Activated CD4-positive, alpha-beta T cell treated with anti-CD3 and anti-CD28 coated beads, Interleukin-2, amount 50 U/mL, for 48 hours (primary cell): Measurements from ENCODE around the gene PLET1.
A peak's percentile ranks its signal among the peaks of the same experiment; 100 is the strongest.

Experiments
- DNase-seq, 2 experiments: peaks; one replicate each; pipeline ENCODE4 v3.0.0-alpha.2; 2020

Gene PLET1

DNA sequence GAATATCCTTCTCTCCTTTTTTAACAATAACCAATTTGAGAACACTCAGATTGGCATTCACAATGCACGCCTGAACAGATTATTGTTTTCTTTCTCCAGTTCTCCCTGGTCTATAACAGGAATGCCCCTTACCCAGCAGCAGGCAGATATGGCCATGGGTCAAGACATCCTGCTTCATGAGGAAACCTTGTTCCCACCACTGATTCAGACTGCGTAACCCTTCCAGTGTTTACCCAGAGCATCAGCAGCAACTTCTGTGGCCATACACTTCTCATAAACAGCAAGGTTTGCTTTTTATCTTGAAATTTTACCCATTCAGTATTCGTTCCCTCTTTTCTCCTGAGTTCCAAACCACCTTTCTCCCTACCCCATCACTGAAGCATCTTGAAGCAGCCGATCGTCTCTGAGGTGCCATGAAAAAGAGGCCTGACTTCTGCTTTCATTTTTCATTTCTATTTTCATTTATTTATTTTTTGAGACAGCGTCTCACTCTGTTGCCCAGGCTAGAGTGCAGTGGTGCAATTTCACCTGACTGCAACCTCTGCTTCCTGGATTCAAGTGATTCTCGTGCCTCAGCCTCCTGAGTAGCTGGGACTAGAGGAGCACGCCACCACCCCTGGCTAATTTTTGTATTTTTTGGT lies 24.8 kb downstream of the PLET1 start:
- no peak for DNase-seq

DNA sequence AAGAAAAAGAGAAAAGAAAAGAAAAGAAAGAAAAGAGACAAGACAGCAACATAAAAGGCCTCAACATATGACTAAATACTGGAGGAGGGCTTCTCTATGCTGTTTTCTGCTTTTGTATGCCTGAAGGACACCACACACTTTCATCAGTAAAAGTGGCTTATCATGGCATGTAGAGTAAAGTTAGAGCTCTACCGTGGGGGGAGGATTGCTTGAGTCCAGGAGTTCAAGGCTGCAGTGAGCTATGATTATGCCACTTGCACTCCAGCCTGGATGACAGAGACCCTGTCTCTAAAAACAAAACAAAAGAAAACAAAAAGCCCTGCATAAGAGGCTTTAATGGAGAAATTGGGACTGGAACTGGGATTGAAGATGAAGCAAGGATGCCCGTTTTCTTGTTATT lies 28.7 kb downstream of the PLET1 start:
- no peak for DNase-seq

DNA sequence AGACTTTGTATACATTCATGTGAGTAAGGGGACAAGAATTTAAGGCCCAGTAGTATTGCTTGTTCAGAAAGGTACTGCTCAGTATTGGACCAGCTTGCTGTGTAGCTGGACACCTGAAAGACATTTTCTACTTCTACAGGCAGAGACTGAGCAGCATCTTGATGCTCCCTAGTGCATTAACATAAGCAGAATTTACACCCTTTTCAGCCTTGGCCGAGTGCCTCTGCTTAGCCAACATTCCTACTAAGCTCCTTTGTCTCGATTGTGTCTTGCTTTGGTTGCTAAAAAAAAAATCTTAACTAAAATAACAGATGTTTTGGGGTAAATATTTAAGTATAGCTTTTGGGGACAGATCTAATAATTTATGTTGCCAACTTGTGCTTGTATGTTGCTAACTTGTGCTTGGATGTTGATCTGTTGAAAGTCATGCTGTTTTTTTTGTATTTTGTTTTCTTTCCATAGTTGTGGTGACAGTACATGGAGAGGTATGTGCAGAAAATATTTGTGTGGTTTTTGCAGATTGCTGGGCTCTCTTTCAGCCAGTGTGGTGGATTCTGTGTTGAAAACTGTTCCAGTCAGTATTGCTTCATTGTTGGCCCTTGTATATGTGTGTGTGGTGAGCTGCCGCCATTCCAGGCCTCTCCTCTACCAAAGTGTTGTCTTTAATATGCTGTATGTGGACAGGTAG lies 30.8 kb downstream of the PLET1 start:
- no peak for DNase-seq

DNA sequence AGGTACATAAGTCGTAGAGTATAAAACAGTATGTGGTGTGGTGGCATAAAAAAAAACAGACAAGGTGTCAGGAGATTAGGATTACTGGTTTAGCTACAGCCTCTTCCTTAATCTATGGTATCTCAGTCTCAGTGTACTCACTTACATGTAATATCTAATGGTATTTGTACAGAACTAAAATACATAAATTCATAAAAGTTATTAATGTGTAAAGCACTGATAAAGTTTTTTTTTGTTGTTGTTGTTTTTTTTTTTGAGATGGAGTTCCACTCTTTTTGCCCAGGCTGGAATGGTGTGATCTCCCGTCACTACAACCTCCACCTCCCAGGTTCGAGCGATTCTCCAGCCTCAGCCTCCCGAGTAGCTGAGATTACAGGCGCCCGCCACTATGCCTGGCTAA lies 31.5 kb downstream of the PLET1 start:
- no peak for DNase-seq

DNA sequence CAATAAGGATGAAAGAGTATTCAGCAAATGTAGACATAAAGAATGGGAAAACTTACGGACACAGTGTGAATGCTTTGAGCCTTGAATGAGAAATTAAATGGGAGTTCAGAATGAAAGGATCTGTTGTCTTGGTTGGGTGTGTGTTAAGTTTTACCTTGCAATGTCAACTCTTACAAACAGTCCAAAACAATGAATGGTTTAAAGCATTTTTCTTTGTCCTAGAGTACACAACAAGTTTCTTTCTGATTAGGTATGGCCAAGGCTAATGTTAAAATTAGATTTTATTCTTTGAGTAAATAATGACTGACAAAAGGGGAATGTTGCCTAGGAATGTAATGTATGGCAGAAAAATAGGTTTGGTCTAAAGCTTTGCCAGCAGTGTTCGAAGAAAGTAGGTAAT lies 32.0 kb downstream of the PLET1 start:
- DNase-seq: no peak

DNA sequence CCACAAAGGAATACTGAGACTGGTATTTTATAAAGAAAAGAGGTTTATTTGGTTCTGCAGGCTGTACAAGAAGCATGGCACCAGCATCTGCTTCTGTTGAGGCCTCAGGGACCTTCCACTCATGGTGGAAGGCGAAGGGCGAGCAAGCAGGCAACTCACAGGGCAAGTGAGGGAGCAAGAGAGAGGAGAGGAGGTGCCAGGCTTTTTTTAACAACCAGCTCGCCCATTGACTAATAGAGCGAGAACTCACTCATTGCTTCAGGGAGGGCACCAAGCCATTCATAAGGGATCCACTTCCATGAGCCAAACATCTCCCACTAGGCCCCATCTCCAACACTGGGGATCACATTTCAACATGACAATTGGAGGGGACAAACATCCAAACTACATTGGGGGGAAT lies 33.2 kb downstream of the PLET1 start:
- DNase-seq: no peak

DNA sequence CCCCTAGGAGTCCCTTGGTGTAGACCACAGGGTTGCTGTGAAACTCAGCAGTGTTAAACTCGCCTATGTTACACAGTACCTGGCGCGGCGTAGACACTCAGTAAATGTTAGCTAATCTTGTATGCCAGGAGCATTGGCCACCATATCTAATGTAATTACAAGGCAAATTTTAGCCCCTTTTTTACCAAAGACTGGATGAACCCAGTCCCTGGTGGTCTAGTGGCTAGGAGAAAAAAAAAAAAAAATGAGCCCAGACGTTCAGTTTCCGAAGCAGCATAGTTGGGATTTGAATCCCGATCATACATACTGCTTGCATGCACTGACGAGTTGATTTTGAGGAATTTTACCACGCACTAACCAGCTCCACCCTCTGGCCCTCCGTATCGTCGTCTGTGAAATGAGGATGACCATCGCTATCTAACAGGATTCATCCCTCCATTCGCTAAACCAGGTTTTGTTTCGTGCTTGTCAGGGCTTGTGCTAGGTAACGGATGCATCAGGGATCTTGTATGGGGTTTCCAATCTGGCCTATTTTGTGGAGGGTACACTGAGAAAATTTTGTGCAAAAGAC lies 33.7 kb downstream of the PLET1 start:
- no peak for DNase-seq

DNA sequence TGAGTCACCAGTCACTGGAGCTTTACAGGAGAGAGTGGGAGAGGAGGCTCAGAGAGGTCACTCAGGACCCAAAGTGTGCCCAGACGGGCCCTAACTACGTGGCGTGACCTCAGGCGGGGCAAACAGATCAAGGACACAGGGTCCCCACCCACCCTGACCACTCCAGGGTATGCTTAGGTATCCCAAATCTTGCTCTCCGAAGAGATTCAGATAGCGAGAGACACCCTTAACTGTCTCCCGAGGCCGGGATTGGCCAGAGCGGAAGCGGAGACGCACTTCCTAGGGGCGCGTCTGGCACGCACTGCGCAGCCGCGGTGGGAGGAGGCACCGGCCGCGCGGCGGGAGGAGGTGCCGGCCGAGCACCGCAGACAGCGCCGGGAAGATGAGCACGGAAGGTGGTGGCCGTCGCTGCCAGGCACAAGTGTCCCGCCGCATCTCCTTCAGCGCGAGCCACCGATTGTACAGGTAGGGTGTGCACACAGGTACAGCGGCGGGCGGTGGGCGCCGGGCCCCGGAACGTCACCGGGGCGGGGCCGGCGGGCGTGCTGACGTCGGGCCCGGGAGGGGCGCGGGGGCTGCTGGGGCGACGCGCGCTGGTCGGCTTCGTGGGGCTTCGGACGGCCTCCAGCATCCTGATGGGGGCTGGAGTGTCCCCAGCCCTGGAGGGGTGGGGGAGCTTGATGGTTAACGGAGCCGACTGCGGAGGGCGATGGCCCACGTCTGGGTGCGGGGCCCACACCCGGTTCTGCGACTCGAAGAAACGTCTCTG lies 34.4 kb downstream of the PLET1 start, which contains the start of gene PTS:
Gene PTS (plus strand): TSS at position 367 of the 769 bp plus-strand sequence. CDS start 16 bp downstream, at position 383.
- DNase-seq: peak; percentile 79 to 84

DNA sequence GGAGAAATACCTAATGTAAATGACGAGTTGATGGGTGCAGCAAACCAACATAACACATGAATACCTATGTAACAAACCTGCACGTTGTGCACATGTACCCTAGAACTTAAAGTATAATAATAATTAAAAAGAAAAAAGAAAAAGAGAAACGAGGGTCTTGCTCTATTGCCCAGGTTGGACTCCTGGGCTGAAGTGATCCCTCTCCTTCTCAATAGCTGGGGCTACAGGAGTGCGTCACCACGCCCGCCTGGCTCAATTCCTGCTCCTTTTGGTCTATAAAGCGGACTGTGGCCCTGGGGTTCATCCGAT lies 35.0 kb downstream of the PLET1 start:
- no peak for DNase-seq

DNA sequence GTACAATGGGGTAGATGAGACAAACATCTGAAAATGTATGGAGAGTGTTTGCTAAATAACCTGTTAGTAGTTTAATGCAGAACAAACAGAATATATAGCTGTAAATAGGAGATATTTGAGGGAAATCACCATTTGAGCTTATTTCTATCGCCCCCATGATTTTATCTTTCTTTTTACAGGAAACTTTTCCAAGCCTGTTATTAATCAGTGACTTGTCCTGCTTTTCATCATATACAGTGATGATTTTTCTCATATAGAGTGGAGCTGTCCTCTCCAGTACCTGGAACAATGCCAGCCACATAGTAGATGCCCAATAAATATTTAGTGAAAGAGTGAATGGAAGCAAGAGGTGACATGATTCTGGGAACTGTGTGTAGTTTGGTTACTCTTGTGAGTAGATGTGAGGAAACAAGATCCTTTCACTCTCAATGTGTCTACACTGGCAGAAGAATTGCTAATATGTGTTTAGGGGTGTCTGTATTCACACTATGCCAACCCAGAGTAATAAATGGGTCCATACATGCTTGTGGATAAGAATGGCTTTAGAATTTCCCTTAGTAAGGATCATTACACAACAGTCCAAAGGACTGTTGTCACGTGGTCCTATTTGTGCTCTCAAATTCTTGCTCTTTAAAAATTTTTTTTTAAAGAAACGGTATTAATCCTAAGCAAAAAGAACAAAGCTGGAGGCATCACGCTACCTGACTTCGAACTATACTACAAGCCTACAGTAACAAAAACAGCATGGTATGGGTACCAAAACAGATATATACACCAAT lies 36.7 kb downstream of the PLET1 start:
- no peak for DNase-seq

DNA sequence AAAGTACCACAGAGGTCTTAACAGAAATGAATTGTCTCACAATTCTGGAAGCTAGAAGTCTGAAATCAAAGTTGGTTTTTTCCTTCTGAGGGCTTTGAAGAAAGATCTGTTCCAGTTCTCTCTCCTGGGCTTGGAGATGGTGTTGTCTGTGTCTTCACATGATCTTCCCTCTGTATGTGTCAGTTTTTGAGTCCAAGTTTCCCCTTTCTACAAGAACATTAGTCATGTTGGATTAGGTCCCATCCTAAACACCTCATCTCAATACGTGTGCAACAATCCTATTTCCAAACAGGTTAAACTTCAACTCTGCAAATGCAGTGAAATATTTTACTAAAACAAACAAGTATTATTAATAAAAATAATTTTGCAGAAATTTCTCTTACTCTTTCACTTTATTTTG lies 37.5 kb downstream of the PLET1 start:
- no peak for DNase-seq

DNA sequence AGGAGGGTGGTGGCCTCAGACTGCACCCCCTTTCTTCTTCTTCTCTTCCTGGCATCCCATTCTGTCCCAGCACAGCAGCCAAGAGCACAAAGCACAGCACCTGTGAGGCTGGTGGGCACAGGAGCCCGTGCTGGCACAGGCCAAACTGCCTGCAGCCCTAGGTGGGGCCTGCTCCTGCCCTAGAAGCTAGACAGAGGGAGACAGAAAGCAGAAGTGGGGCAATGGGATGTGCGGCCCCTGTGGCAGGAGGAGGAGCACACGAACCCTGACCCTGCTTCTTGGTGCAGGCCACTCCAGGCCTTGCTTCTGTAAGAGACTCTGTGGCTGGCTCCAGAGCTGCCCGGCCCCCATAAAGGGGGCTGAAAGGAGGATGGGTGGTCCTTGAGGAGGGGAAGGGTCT lies 38.4 kb downstream of the PLET1 start:
- no peak for DNase-seq

DNA sequence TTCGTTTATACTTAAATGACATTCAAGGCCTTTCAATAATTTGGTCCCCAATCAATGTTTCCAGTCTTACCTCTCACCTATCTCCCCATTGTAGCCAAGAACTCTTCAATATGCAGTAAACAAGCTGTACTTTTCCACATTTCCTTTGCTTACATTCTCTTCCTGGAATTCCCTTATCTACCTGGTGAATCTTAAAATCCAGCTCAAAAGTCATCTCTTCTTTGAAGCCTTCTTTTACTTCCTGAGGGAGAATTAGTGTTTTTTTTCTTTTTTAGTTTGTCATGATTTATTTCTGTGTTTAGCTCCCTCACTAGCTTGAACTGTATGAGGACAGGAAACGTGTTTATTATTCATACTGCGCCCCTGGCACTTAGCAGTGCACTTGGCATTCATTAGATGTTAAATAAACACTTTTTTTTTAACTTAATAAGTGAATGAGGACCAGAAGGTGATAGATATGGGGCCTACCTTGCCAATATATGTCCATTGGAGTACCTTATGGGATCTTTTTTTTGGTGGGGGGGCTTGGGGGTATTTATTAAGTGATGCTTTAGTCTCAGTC lies 39.3 kb downstream of the PLET1 start:
- no peak for DNase-seq

DNA sequence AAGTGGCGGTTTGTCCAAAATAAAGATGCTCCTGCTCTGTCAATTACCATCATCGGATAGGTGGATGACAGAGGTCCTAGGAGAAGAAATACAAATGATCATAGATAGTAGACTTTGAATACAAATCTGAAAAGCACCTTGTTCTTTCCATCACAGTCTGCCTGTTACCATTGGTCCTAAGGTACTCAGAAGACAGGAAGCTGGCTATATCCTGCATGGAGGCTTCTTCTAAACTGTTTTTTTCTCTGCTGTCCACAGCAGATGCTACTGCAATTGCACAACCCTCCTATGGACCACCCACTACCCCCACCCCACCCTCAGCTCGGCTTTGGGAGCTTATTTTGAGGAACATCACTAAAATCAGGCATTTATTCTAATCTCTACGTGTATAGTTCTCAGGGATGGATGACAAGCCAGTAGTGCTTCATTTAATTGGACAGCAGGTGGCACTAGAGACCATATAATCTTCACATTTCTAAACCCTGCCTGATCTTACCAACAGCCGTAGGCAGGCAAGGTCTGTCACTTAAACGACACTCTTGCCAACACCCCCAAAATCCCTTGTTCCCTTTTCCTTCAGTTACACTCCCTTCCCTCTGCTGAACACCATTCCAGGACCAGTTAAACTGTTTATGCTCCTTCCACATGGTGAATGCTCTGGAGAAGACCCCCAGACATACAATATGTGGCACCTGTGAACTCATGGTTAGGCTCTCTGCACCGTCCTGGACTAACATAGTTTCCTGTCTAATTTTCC lies 41.0 kb downstream of the PLET1 start:
- DNase-seq: peak in 1 of 2 experiments; percentile 24

DNA sequence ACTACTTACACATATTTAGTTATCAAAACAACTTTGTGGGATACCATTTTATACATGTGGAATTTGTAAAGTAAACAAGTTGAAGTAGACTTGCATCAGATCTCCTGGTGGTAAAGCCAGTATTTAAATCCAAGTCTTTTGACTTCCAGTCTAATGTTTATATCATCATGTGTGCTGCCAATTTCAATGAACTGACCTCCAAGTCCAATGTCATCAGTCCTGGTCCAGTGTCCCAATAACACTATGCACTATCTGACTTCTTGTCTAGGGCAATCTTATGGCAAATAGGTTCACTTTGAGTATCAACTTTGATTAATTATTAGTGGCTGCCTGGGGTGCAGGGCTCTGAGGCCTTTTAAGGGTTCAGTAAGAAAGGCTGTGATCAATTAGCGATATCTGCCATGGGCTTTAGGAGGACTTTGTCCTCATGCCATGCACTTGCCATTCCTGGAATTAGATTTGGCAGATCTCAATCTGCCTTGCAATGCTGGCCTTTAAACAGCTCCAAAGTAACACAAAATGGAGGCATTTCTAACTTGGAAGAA lies 44.0 kb downstream of the PLET1 start:
- DNase-seq: no peak

DNA sequence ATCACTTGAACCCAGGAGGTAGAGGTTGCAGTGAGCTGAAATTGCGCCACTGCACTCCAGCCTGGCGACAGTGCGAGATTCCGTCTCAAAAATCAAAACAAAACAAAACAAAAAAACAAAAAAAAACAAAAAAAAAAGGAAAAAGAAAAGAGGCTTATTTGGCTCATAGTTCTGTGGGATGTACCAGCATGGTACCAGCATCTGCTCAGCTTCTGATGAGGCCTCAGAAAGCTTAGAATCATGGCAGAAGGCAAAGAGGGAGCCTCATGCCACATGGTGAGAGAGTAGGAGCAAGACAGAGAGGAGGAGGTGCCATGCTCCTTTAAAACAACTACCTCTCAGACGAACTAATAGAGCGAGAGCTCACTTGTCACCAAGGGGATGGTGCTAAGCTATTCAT lies 45.0 kb downstream of the PLET1 start:
- no peak for DNase-seq

DNA sequence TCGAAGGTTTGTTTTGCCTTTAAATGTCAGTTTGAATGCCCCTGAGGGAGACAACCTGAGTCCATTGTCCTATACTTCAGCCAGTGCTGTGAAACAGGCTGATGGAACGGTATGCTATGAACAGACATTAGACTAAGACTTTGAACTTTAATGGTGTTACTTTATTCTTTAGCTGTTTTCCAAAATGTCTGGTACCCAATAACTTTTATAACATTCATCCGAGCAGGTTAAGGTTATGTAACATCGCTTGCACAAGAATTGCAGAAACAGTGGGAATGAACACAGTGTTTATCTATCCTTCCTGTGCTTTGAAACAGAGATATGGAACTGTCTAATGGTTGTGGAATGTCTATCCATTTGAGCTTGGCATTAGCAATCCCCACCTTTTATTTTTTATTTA lies 46.9 kb downstream of the PLET1 start:
- no peak for DNase-seq

DNA sequence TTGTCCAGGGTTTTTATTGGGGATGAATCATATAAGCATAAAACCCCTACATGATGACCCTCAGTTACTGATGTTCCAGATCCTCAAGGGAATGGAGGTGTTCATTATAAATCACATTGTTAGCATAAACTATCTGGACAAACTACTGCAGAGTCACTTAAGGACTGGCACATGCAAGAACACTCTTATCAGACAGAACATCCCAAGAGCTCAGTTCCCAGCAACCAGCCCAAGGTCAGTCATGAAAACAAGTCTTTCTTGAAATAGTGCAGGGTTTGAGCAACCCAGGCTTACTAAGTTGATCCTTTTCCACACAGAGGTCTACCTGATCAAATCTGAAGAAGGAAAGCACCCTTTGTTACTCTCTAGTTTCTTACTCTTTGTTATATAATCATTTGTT lies 48.0 kb downstream of the PLET1 start:
- no peak for DNase-seq

DNA sequence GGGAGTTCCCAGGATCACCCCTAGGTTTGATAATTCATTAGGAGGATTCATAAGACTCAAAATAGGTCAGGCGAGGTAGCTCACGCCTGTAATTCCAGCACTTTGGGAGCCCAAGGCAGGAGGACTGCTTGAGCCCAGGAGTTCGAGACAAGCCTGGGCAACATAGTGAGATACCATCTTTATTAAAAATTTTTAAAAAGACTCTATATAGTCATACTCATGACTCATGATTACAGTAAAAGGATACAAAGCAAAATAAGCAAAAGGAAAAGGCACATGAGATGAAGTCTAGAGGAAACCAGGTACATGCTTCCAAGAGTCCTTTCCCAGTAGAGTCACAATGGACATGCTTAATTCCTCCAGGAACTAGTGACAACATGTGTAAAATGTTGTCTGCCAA lies 48.4 kb downstream of the PLET1 start:
- no peak for DNase-seq

DNA sequence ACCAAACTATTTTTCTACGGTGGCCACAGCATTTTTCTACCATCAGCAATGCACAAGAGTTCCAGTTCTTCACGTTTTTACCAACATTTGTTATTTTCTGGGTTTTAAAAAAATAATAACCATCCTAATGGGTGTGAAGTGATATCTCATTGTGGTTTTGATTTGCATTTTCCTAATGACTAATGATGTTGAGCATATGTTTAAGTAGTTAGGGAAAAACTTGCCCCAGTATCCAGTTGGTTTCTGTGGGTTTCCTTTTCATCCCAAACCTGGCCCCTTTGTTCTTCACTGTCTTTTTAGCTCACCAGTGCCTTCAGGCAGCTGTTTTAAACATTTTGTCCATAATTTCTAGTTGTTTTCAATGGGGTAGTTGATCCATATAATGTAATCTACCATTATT lies 49.1 kb downstream of the PLET1 start:
- no peak for DNase-seq

DNA sequence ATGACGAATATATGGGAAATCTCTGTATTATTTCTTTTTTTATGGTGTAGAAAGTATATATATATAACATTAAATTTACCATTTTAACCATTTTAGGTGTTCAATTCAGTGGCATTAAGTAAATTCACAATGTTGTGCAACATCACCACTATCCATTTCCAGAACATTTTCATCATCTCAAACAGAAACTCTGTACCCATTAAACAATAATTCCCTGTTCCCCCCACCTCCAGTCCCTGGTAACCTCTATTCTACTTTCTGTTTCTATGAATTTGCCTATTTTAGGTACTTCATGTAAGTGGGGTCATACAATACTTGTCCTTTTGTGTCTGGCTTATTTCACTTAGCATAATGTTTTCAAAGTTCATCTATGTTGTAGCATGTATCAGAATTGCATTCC lies 49.8 kb downstream of the PLET1 start:
- no peak for DNase-seq

DNA sequence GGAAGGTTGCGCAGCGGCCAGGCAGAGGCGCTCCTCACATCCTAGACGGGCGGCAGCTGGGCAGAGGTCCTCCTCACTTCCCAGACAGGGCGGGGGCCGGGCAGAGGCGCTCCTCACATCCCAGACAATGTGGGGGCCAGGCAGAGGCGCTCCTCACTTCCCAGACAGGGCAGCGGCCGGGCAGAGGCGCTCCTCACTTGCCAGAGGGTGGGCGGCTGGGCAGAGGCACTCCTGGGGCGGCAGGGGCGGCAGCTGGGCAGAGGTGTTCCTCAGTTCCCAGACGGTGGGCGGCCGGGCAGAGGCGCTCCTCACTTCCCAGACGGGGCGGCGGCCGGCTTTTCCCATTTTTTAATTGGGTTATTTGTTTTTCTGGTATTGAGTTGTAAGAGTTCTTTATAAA lies 54.6 kb downstream of the PLET1 start:
- DNase-seq: no peak
